Neuron (in vitro differentiated cells): ENCODE measurements around the gene AIG1.

ENCODE experiments used
- H2AFZ ChIP-seq: one replicate; pipeline ENCODE4 v1.6.1; 2013; ENCODE audit warnings: low read depth, mild to moderate bottlenecking, inconsistent platforms, low read length, moderate library complexity
- H3K27me3 ChIP-seq: one replicate; pipeline ENCODE4 v1.6.1; 2013; ENCODE audit warnings: low read length; ENCODE audit not compliant: insufficient read depth
- H3K36me3 ChIP-seq: one replicate; pipeline ENCODE4 v1.6.1; 2013; ENCODE audit warnings: low read length; ENCODE audit not compliant: insufficient read depth
- H3K4me1 ChIP-seq: one replicate; pipeline ENCODE4 v1.6.1; 2013; ENCODE audit warnings: low read length; ENCODE audit not compliant: insufficient read depth
- H3K4me3 ChIP-seq: 2 replicates; pipeline ENCODE4 v1.5.1; 2013; ENCODE audit warnings: mild to moderate bottlenecking, low read length, moderate library complexity
- H3K9me3 ChIP-seq: one replicate; pipeline ENCODE4 v1.6.1; 2013; ENCODE audit warnings: low read length

Gene AIG1

DNA sequence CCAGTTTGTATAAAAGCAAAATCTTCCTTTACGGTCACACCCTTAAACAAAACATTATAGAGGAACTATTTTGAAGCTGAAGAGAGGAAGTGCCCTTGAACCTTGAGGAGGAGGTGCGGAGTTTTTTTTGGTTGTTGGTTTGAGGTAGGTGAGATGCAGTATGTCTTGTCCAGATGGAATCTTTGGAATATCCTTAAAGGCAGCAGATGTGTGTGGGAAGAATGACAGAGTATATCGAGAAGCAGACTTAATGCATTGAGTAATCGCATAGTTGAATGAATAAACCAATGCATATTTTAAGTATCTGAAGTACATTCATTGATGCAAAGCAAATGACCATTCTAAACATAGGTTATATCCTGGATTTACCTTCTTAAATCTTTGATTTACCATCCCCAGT is 49.9 kb downstream of the AIG1 start:
- Histone ChIP-seq H2AFZ (no peak overlapping the region), H3K4me3 (no peak overlapping the region), H3K36me3 (no peaks in the 10 kb centered on the region), H3K27me3 (no peaks in the 10 kb centered on the region), H3K4me1 (no peaks in the 10 kb centered on the region), H3K9me3 (peaks cover 1% of the 10 kb centered on the region)

DNA sequence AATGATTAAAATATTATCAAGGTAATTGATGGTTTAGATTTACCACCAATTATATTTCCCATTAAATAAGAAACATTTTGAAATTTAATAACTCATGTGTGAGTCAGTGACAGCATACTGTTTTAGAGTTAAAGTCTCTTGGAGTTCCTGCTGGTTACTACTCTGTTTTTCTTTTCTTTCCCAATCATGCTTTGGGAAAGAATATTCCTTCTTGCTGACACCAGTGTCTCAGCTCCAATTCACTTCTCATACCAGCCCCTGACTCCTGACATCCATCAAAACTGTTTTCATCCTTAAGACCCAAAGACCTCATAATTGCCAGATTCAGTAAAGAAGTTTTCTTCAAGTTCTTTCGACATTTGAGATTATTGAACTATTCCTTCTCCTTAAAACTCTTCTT is 50.3 kb downstream of the AIG1 start:
- H3K27me3 ChIP-seq = no peaks in the 10 kb centered on the region
- H3K4me1 ChIP-seq = no peaks in the 10 kb centered on the region
- H2AFZ ChIP-seq = no peak overlapping the region
- no peaks in the 10 kb centered on the region for H3K36me3 ChIP-seq
- H3K4me3 ChIP-seq = no peak overlapping the region
- H3K9me3 ChIP-seq = no peaks in the 10 kb centered on the region

DNA sequence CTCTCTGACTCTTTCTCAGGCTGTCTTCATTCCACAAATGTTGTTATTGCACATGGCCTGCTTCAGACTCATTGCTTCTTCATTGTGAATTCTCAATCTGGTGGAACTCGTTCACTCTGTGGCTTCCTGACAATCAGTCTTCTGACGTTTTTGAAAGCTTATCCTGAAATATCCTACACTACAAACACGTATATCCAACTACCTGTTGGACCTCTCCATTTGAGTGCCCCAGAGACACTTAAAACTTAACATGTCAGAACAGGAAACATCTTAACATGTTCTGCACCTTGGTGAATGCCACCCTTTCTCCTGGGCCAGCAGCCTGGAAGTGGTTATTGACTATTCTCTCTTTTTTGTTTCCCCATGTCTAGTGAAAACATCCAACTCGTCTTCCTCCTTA is 50.8 kb downstream of the AIG1 start:
- H3K4me1 ChIP-seq = no peaks in the 10 kb centered on the region
- no peaks in the 10 kb centered on the region for H3K9me3 ChIP-seq
- H3K27me3 ChIP-seq = no peaks in the 10 kb centered on the region
- no peak overlapping the region for H3K4me3 ChIP-seq
- H3K36me3 ChIP-seq = no peaks in the 10 kb centered on the region
- no peak overlapping the region for H2AFZ ChIP-seq

DNA sequence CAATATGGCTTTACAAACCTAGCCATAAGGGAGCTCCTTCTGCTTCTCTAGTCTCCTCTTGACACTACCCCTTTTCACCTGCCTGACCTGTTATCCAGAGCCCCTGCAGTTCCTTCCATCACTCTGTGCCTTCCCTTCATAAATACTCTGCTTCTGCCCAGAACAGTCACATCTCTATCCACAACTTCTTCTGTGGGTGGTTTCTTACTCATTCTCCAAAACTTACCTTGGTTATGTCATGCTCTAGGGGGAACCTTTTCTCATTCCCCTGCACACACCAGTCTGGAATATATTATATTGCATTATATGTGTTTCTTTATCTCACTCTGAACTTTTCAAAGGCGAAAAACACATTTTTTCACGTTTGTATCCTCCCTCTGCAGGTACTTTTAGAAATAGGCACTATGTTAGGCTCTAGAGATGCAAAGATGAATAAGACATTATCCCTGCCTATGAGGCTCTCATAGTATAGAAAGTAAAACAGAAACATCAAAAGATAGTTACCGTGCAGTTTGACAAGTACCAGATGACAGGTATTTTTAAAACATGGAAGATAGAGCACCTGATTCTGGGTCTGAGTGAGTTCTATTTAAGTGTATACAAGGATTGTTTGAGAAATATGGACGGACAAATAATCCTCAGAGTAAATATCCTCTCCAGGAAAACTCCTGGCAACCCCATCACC is 51.5 kb downstream of the AIG1 start:
- no peaks in the 10 kb centered on the region for H3K4me1 ChIP-seq
- H3K9me3 ChIP-seq = no peaks in the 10 kb centered on the region
- no peak overlapping the region for H3K4me3 ChIP-seq
- no peaks in the 10 kb centered on the region for H3K27me3 ChIP-seq
- H2AFZ ChIP-seq = no peak overlapping the region
- H3K36me3 ChIP-seq = no peaks in the 10 kb centered on the region

DNA sequence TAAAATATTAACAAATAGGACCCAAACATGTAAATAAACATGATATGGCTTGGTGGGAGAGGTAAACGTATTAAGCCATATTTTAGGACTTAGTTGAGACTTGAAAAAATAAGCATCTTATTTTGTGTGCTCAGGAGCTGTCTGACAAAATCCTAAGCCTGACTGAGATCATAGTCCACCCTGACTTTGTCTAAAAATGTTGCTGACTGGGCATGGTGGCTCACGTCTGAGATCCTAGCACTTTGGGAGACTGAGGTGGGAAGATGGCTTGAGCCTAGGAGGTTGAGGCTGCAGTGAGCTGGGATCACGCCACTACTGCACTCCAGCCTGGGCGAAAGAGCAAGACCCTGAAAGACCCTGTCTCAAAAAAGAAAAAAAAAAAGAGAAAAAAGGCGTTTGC is 52.1 kb downstream of the AIG1 start:
- no peaks in the 10 kb centered on the region for H3K9me3 ChIP-seq
- no peak overlapping the region for H3K4me3 ChIP-seq
- H3K4me1 ChIP-seq = no peaks in the 10 kb centered on the region
- no peaks in the 10 kb centered on the region for H3K36me3 ChIP-seq
- H3K27me3 ChIP-seq = no peaks in the 10 kb centered on the region
- no peak overlapping the region for H2AFZ ChIP-seq

DNA sequence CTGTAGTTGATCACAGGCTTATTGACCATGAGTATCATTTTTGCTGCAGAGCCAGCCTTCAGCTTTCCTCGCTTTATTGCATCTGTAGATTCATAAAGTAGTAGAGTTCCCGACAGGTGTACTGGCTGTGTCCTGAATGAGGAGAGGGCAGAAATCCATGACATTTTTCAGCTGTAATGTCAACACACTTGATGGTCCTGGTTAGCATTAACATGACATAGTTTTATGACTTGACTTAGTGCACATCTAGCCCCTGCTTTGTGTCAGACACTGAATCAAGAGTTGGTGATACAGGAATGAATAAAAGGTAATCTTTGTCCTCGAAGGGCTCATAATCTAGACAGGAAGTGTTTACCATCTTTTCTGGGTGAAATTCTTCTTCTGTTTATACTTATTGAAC is 55.0 kb downstream of the AIG1 start:
- Histone ChIP-seq H2AFZ (no peak overlapping the region), H3K4me1 (no peaks in the 10 kb centered on the region), H3K36me3 (no peaks in the 10 kb centered on the region), H3K4me3 (no peak overlapping the region), H3K27me3 (no peaks in the 10 kb centered on the region), H3K9me3 (no peaks in the 10 kb centered on the region)

DNA sequence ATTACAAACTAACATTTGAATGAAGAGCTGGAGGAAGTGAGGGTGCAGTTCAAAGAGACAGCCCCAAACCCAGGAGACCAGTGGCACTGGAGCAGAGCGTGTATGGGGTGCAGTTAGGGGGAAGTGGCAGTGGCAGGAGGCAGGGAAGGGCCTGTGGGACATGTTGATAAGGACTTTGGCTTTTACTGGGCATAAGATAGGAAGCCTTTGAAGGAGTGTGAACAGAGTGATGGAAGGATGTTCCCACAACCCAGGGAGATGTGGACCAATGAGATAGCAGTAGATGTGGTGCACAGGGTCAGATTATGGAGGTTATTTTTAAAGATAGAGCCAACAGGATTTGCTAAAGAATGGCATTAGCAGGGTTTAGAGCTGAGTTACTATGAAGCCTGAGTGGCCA is 56.4 kb downstream of the AIG1 start:
- no peaks in the 10 kb centered on the region for H3K9me3 ChIP-seq
- H3K4me1 ChIP-seq = no peaks in the 10 kb centered on the region
- H3K36me3 ChIP-seq = no peaks in the 10 kb centered on the region
- no peak overlapping the region for H2AFZ ChIP-seq
- no peak overlapping the region for H3K4me3 ChIP-seq
- no peaks in the 10 kb centered on the region for H3K27me3 ChIP-seq

DNA sequence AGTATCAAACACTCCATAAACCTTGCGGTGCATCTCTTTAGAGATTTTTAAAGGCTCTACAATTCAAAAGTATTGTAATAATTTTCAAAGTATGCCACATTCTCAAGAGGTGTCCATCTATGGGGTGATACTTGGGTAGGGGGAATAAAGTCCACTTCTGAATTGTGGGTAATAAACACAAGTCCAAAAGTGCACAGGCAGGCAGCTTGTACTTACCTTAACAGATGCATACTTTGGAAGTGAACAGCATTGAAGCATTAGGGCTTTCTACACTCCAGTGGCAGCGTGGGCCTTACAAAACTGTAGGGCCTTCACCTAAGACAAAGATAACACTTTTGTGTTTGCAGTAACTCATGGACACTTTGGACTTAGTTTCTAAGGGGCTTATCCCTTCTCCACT is 58.6 kb downstream of the AIG1 start:
- H3K36me3 ChIP-seq = no peaks in the 10 kb centered on the region
- H3K4me1 ChIP-seq = no peaks in the 10 kb centered on the region
- H3K4me3 ChIP-seq = no peak overlapping the region
- H2AFZ ChIP-seq = no peak overlapping the region
- no peaks in the 10 kb centered on the region for H3K9me3 ChIP-seq
- H3K27me3 ChIP-seq = no peaks in the 10 kb centered on the region

DNA sequence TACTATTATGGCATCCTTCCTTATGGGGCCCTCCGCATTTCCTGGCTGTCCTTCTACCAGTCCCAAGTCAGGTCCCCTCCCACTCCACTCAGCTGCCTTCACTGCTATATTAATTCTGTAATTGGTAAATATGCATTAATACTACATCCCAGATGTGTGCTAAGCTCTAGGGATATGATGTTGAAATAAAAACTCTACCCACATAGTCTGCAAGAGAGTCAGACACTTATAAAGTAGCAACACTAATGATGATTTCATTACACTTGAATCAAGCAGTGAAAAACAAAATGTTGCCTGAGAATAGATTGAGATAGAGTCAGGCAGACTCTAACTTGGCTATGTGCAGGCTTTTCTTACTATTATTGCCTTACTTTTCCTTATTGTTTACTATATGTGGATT is 62.4 kb downstream of the AIG1 start:
- H3K9me3 ChIP-seq = no peaks in the 10 kb centered on the region
- H3K4me3 ChIP-seq = no peak overlapping the region
- no peak overlapping the region for H2AFZ ChIP-seq
- no peaks in the 10 kb centered on the region for H3K4me1 ChIP-seq
- no peaks in the 10 kb centered on the region for H3K27me3 ChIP-seq
- H3K36me3 ChIP-seq = no peaks in the 10 kb centered on the region

DNA sequence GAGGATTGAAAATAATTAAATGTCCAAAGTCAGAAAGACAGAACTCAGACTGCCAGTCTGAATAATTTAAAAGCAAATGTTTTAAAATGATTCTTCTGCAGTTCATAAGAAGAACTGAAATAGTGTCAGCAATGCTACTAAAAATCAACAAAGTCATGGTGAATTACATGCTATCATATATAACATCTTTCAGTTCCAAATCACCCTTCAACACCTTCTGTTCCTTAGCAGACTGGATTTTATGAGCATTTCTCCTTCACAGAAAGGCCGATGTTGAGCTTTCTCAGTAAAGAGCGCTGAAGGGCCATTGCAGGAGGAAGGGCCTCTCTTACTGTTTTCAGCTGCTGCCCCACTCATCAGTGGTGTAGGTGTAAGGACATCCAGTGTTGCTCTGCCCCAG is 63.3 kb downstream of the AIG1 start:
- Histone ChIP-seq H3K9me3 (no peaks in the 10 kb centered on the region), H2AFZ (no peak overlapping the region), H3K4me3 (no peak overlapping the region), H3K36me3 (no peaks in the 10 kb centered on the region), H3K27me3 (no peaks in the 10 kb centered on the region), H3K4me1 (no peaks in the 10 kb centered on the region)

DNA sequence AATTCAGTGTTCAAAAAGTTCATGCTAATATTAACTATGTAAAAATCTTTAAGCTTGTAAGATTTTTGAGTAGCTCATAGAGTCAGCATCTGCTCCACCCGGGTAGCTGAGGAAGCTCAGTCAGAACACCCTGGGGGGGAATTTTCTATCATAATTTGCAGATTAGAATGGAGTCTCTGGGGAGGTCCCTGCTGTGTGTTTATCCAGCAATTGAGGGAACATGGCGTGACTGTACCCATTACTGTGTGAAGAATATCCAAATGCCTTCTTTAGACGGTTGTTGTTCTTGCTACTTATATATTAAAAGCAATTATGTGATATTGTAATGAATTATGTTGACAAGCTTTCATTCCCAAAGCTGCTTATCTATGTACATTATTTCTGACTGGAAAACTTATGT is 64.8 kb downstream of the AIG1 start:
- no peak overlapping the region for H2AFZ ChIP-seq
- no peak overlapping the region for H3K4me3 ChIP-seq
- H3K9me3 ChIP-seq = no peaks in the 10 kb centered on the region
- H3K27me3 ChIP-seq = no peaks in the 10 kb centered on the region
- no peaks in the 10 kb centered on the region for H3K36me3 ChIP-seq
- H3K4me1 ChIP-seq = no peaks in the 10 kb centered on the region

DNA sequence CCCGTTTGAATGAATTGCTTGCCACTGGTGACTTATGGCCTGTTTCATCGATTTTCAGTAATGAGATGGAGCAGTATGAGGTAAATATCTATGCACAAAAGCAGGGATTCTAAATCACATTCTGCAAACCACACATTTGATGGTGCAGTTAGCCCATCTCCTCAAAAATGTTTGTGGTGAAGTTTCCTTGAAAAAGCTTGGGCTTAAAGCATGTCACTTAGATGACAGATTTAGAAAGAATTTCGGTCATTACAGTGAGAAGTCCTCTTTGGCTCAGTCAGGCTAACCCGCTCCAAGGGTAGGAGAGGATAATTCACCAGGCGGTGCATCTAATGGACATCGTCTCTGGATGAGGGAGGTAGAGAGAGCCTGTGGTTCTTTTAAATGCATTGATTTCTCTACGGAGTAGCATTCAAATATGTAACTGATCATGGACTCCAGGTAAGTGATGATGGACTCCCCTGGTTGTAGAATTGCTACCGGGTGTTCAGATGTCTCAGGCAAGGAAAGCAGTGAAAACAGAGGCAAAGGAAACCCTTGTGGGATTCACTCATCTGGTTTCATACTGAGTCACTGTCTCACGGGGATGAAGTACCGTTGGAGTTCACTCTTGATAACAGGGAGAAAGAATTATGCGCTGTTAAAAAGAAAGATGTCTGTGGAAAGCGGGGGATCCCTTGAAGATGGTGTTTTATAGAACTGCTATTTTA is 65.3 kb downstream of the AIG1 start:
- no peaks in the 10 kb centered on the region for H3K36me3 ChIP-seq
- H3K27me3 ChIP-seq = no peaks in the 10 kb centered on the region
- H3K9me3 ChIP-seq = peaks cover 3% of the 10 kb centered on the region
- H3K4me1 ChIP-seq = no peaks in the 10 kb centered on the region
- no peak overlapping the region for H2AFZ ChIP-seq
- H3K4me3 ChIP-seq = no peak overlapping the region

DNA sequence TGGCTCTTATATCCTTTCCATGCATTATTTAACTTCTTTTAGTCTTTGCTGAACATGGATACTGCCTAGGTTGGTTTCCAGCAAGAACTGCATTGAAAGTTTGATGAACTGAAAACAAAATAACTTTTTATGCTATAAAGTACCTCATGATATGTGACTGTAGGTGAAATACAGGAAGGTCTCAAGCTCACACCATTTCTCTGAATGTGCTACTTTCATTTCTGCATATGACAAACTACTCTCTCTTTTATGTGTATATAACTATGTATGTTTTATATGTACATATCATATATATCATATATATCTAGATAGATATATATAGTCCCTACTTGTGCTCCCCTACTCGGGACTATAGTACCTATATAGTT is 65.9 kb downstream of the AIG1 start:
- H3K4me1 ChIP-seq = no peaks in the 10 kb centered on the region
- H3K4me3 ChIP-seq = no peak overlapping the region
- H2AFZ ChIP-seq = no peak overlapping the region
- peaks cover 3% of the 10 kb centered on the region for H3K9me3 ChIP-seq
- no peaks in the 10 kb centered on the region for H3K27me3 ChIP-seq
- H3K36me3 ChIP-seq = no peaks in the 10 kb centered on the region
